Left hindlimb (tissue), 1 donor: Measurements from ENCODE around the gene ZKSCAN2.

Experiments used
- DNase-seq: peaks from one replicate; pipeline ENCODE4 v3.0.0-alpha.2; 2018

ZKSCAN2 gene

GRCh38 chr16:25257470-25257955, at the start of gene ZKSCAN2:
TSS of gene ZKSCAN2 (minus strand) at chr16:25257845. CDS start at chr16:25257127, 718 bp downstream.
- DNase-seq: peak; percentile 93

DNA sequence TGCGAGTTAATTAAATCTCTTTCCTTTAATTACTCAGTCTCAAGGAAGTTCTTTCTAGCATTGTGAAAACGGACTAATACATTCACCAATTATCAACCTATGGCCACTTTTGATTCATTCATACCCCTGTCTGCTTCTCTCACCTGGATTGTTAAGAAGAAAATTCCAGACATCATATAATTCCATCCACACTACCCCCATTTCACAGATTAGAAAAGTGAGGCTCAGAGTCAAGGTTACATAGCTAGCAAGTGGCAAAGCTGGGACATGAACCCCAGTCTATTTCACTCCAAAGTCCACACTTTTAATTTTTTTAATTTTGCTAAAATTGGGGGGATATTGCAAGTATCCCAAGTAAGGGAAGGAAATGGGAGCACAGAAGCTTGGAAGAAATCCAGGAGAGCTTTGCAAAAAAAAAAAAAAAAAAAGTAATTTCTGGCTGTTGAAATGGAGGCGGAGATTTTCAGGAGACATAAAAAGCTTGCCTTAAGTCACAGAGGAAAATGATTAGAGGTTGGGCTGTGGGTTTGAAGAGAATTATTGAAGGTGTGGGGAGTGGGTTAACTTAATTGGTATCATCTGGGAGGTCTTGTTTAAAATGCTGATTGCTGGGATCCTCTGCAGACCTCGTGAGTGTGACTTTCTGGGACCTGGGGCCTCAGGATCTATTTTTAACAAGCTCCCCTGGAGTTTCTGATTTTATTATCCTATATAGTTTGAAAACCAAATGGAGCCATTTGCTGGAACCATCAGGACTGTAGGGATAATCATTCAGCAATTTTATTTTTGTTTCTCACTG, 42.3 kb upstream of the ZKSCAN2 start:
- DNase-seq: no peak

GRCh38 chr16:25298165-25298872, 40.7 kb upstream of the ZKSCAN2 start:
- no peak for DNase-seq

DNA sequence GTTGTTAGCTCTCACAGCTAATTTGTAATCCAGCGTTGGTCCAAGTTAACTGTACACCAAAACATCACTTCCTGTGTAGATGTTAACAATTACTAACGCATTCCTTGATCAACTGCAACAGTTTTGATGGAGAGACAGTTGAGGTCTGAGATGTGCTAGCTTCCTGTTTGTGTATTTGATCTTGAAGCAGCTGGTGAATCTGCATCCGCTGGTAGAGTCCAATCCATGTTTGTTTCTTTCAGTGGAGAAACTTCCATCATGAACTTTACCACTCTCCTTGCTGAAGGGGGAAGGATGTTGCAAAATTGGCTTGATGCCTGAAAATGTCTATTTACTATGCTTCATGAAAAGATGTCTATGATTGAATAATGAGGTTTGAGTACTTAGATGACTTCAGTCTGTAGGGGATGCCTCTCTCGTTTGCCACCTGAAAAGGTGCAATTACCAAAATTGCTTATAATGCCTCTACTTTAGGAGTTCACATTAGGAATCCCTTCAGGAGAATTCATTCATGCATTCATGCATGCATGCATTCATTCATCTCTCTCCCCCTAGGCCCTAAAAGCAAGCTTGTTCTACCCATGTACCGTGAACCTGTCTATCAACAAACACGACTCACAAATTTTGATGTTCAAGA, 39.6 kb upstream of the ZKSCAN2 start:
- no peak for DNase-seq

- no peak for DNase-seq
Observed at GRCh38 chr16:25291580-25291979, 33.9 kb upstream of the ZKSCAN2 start.

DNA sequence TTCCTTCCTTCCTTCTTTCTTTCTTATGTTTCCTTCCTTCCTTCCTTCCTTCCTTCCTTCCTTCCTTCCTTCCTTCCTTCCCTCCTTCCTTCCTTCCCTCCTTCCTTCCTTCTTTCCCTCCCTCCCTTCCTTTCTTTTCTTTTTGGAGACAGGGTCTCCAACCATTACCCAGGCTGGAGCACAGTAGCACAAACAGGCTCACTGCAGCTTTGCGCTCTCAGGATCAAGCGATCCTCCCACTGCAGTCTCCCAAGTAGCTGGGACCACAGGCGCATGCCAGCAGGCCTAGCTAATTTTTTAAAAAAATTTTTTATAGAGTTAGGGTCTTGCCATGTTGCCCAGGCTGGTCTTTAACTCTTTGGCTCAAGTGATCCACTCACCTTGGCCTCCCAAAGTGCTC, 31.8 kb upstream of the ZKSCAN2 start:
- no peak for DNase-seq

- DNase-seq: no peak
Observed at GRCh38 chr16:25279491-25279890, 21.8 kb upstream of the ZKSCAN2 start.

DNA sequence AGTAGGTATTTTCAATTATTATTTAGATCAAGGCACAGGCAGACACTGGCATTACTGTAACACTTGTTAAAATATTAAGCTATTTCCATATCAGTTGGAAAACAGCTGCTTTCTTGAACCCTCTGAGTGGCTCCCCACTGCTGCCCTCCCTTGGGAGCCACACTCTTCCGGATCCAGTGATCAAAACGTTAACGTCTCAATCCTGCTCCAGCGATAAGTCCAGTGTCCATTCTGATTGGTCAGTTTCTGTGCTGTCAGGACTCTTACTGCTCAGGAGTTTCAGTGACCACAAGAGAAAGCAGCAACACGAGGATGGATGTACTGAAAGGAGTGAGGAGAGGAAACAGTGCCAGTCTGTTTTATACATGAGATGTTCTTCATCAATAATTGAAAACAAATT, 13.8 kb upstream of the ZKSCAN2 start:
- DNase-seq: no peak

DNA sequence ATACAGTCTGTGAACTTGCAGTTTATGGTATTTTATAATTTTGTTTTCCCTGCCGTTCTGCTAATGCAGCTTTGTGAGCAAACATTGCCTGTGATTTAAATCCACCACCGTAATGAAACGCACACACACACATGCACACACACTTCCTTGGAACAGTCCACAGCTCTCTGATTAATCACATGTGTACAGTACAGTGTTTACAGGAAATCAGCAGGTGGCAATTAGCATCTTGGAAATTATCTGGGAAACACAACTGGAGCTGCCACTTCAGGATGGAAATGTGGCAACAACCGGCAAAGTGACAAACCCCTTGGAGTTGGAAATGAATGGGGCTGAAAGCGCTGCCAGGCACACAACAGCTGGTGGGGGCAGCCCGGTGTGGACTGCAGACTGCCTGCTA, 12.9 kb upstream of the ZKSCAN2 start:
- DNase-seq: no peak

GRCh38 chr16:25269879-25270278, 12.2 kb upstream of the ZKSCAN2 start:
- no peak for DNase-seq

GRCh38 chr16:25265968-25266367, 8.3 kb upstream of the ZKSCAN2 start:
- DNase-seq: no peak

DNA sequence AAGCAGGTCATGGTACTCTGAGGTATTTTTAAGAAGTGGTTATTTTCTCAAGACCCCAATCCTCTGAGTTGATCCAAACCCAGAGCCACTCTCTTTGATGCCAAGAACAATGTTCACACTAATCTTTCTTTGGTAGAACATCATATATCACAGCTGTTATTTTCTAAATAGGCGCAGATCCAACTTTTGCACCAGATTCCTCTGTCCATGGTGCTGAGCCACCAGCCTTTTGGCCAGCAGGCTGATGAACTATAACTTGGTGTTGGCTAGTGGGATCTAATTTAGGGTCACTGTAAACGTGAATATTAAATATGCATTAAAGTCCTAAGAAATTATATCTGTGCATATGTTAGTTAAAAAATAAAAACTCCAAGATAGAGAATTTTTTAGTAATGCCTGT, 7.0 kb upstream of the ZKSCAN2 start:
- no peak for DNase-seq

DNA sequence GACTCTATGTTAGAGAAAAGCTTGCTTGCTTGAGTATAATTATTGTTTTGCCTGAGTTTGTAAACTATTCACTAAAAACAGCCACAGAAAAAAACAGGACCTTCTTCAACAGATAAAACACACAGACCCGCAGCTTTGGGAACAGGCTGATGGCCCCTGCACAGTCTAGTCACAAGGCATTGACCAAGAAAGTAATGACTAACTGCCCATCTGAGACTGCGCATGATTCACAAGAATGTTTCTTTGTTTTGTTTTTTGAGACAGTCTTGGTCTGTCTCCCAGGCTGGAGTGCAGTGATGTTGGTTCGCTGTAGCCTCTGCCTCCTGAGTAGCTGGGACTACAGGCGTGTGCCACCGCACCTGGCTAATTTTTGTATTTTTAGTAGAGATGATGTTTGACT, 2.8 kb upstream of the ZKSCAN2 start:
- no peak for DNase-seq

DNA sequence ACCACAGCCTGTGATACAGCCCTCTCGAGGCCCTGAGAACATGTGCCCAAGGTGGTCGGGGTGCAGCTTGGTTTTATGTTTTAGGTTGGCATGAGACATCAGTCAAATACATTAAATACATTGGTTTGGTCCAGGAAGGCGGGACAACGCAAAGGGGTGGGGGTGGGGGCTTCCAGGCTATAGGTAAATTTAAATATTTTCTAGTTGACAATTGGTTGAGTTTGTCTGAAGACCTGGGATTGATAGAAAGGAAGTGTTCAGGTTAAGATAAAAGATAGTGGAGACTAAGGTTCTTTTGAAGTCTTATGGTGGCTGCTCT, 1.2 kb upstream of the ZKSCAN2 start:
- no peak for DNase-seq

DNA sequence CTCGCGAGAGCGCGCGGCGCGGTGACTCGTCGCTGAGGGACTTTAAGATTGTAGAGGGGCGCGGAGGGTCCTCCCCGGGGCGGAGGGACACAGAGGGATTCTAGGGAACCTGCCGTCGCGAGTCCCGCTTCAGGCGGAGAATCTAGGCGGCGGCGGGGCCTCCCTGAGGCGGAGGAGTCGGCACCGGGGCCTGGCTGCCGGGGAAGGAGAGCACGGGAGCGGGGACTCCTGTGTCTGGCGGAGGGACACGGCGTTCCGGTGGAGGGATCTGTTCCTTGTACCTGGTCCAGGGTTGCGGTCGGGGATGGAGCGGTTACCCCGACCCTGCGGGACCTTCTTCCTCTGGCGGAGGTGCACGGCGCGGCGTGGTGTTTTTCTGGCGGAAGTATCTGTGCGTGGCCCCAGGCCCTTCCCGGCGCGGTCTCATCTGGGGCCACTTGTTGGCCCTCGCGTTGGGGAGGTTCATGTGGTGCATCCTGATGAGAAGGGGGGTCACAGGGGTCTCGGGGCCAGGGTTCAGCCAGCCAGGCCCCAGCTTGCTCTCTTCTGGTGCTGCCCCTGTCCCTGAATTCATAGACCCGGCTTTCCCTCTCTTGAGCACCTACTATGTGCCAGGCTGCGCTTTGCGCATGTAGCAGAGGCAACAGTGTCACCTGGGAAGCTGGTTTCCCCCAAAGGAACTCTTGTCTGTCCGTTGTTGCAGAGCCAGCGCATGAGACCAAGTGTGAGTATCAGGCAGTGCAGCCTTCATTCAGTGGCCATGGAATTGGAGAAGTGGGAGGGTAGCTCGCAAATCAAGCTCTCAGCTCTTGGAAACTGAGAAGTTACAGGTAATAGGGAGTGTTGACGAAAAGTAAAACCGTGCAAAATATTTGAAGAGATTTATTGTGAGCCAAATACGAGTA, 563 bp upstream of the ZKSCAN2 start:
- peak; percentile 91 for DNase-seq

GRCh38 chr16:25256695-25257469, 763 bp downstream of the ZKSCAN2 start:
- no peak for DNase-seq

GRCh38 chr16:25253322-25253721, 4.3 kb downstream of the ZKSCAN2 start:
- DNase-seq: no peak

GRCh38 chr16:25250467-25250866, 7.2 kb downstream of the ZKSCAN2 start:
- no peak for DNase-seq

- no peak for DNase-seq
Observed at GRCh38 chr16:25235991-25236390, 21.7 kb downstream of the ZKSCAN2 start.

GRCh38 chr16:25228372-25228771, 29.3 kb downstream of the ZKSCAN2 start:
- DNase-seq: no peak

GRCh38 chr16:25224731-25225319, 32.8 kb downstream of the ZKSCAN2 start:
- DNase-seq: no peak

DNA sequence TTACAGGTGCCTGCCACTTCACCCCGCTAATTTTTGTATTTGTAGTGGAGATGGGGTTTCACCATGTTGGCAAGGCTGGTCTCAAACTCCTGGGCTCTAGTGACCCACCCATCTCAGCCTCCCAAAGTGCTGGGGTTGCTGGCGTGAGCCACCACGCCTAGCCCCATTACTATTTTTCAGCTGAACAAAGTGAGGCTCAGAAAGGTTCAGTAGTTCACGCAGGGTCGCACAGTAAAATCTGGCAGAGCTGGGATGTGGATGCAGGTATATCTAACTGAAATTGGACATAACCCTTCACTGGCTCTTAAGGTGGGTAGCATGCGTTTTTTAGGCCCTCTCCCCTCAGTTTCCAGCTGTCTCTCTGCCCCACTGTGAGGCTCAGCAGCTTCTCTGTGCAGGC, 33.7 kb downstream of the ZKSCAN2 start:
- no peak for DNase-seq
